Stimulated activated CD4-positive, alpha-beta T cell treated with anti-CD3 and anti-CD28 coated beads, Interleukin-12 subunit alpha, Interleukin-12 subunit beta, amount 100 ng/mL, for 48 hours (primary cell): ENCODE measurements around the gene ASNSD1.
"Not testable (repeated sequence)": the region's sequence is repeated elsewhere in the genome, so short reads cannot be mapped to it uniquely, and the experiment has no call there.

Experiments used
- DNase-seq, 3 donors: peaks; one replicate each; pipeline ENCODE4 v3.0.0-alpha.2; 2020; ENCODE audit warnings: low read depth in 2 of 3, low spot score in 1 of 3

The ASNSD1 gene

GRCh38 chr2:189646521-189646920 is 14.7 kb upstream of the ASNSD1 start:
- DNase-seq = no peak

- DNase-seq = no peak
These were observed 12.3 kb upstream of the ASNSD1 start for GRCh38 chr2:189648846-189649509.

DNA sequence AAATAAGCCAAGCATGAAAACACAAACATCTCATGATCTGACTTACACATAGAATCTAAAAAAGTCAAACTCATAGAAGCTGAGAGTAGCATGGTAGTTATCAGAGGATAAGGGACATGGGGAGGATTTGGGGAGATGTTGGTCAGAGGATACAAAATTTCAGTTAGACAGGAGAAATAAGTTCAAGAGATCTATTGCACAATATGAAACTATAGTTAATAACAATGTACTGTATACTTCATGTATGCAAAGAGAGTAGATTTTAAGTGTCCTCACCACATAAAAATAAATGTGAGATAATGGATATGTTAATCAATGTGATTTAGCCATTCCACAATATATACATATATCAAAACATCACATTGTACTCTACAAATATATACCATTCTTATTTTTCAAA is 10.0 kb upstream of the ASNSD1 start:
- DNase-seq = no peak

DNA sequence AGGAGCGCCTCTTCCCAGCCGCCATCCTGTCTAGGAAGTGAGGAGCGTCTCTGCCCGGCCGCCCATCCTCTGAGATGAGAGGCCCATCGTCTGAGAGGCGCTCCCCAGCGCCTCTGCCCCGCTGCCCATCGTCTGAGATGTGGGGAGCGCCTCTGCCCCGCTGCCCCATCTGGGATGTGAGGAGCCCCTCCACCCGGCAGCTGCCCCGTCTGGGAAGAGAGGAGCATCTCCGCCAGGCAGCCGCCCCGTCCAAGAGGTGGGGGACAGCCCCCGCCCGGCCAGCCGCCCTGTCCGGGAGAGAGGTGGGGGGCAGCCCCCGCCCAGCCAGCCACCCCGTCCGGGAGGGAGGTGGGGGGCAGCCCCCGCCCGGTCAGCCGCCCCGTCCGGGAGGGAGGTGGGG is 7.8 kb upstream of the ASNSD1 start:
- not testable (repeated sequence) for DNase-seq

DNA sequence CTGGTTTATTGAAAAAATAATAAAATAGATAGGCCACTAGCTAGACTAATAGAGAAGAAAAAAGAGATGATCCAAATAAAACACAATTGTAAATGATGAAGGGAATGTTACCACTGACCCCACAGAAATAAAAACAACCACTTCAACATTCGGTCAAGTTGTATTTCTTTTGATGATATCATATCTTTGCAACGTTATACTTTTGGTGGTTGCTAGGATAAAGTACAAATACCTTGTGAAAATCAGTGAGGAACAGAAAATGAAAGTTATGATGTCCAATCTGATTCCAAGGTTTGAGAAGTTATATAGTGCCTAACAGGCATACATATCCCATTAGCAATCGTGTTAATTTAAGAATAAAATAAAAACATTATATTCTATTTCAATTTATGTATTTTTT is 6.6 kb upstream of the ASNSD1 start:
- DNase-seq = no peak

DNA sequence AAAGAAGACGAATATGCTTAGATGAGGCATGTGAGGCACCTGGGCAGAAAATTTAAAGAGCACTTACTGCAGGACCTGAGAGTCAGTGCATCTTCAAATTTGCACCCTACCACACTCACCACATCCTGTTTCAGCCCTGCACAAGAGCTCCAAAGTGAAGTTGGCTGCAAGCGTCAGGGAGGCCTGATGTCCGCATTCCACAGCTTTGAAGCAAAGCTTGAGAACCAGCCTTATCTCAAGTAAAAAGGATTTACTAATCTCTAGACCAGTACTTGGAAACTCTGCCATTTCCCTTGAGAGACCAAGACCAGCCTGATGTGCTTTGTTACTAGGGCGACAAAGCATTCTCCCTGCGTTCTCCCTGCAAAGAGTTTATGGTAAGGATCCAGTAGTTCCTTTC is 3.4 kb upstream of the ASNSD1 start:
- no peak for DNase-seq

DNA sequence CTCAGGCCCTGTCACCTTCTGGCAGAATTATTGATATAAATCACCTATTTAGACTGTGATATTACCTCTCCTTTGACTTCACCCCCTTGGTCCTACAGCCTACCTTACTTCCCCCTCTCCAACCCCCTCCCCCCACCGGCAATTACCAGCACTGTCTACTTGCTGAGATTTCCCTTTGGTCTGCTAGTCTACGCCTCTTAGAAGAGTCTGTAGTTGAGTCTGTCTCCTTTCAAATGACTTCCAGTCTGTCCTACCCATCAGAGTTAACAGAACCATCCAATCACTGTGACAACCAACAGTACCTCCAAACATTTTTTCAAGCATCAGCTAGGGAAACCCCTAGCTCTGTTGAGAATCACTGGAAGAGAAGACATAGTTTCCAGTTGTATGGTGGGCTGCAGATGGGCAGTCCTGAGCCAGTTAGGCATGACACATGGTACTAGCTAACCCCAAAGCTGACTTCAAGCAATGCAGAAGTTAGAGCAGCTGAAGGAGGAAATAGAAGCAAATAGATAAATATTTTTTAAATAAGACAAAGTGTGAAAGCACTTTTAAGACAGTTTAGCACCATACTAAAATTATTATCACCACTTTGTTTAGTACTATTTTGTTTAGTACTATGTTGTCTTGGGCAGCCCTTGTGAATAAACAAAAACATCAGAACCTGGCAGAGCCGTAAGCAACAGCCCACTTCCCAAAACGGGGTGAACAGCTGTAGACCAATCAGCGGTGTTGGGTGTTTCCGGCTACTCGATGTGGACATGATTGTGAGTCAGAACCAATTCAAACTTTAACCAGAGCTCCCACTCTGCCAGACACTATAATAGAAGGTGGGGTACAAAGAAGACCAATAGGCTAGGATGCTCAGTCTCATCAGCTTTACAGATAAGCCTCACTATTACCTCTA is 2.7 kb upstream of the ASNSD1 start:
- DNase-seq = no peak

DNA sequence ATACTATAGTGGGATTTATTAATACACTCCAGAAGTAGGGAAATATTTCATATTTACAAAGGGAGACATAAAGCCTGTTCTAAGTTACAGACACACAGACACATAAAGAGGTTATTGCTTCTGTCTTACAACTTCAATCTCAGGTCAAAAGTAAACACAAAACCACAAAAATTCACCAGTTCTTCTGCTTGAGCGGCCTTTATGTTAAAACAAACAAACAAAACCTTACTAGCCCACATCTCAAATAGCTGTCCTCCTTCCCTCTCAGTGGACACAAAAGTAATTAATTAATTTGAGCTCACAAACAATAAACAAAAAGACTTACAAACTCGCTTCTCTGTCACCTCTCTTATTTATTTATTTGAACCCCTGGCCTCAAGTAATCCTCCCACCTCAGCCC is 1.5 kb upstream of the ASNSD1 start:
- DNase-seq = no peak

- DNase-seq = no peak
These were observed 484 bp upstream of the ASNSD1 start for GRCh38 chr2:189660803-189661147.

- no peak for DNase-seq
These were observed 680 bp downstream of the ASNSD1 start for GRCh38 chr2:189661957-189662321.

DNA sequence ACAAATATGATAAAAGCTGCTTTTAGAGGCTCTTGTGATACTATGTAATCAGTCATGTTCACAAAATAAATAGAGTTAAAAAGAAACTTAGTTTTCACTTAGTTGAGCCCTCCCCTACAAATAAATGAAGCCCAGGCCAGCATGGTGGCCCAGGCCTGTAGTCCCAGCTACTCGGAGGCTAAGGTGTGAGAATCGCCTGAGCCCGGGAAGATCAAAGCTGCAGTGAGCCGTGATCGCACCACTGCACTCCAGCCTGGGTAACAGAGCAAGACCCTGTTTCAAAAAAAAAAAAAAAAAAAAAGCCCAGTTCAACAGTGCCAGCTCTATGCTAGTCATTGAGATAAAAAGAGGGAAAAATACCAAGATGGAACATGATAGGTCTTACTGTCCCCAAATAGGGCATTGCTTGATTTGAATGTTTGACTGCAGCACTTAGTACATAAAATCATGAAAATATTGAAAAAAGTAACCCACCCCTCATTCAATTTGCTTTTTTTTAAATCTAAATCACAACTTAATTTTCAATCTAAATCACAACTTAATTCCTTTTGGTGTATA is 1.5 kb downstream of the ASNSD1 start:
- DNase-seq = no peak

DNA sequence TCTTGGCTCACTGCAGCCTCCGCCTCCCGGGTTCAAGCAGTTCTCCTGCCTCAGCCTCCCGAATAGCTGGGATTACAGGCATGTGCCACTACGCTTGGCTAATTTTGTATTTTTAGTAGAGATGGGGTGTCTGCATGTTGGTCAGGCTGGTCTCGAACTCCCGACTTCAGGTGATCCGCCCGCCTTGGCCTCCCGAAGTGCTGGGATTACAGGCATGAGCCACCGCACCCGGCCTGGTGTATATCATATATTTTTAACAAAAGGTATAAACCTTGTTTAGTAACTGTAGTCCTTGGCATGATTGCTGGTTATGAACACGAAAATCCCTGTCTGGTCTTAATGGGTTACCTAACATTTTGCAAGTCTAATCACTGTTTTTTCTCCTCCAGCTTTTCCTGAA is 2.1 kb downstream of the ASNSD1 start:
- DNase-seq = not testable (repeated sequence)

- no peak for DNase-seq
These were observed 8.7 kb downstream of the ASNSD1 start for GRCh38 chr2:189669913-189670312.

DNA sequence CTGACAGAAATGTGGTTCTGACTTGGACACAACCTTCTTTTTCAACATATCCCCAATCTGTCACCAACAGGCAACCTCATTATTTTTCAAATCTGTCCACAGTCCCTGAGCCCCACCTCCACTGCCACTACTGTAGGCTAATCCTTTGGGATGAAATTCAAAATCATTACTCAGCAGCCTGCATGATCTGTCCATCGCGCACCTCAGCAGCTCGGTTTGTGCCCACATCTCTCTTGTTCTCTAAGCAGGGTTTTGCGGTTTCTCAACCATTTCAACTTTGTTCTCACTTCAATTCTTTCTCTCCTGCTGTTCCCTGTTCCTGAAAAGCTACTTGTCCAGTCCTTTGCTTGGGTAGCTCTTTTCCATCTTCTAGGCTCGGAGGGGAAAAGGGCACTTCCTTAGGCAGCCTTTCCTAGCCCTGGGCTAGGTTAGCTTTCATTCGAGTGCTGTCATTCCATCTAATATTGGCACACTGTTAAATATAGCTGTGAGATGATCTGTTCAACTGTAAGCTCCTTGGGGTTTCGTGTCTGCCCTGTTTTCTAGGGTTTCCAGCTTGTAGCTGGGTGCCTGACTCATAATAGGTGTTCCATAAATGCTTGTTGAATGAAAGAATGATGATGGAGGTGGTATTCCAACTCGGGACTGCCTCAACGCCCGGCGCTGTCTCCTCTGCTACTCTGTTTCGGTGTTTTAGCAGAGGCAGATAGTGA is 12.6 kb downstream of the ASNSD1 start:
- no peak for DNase-seq

DNA sequence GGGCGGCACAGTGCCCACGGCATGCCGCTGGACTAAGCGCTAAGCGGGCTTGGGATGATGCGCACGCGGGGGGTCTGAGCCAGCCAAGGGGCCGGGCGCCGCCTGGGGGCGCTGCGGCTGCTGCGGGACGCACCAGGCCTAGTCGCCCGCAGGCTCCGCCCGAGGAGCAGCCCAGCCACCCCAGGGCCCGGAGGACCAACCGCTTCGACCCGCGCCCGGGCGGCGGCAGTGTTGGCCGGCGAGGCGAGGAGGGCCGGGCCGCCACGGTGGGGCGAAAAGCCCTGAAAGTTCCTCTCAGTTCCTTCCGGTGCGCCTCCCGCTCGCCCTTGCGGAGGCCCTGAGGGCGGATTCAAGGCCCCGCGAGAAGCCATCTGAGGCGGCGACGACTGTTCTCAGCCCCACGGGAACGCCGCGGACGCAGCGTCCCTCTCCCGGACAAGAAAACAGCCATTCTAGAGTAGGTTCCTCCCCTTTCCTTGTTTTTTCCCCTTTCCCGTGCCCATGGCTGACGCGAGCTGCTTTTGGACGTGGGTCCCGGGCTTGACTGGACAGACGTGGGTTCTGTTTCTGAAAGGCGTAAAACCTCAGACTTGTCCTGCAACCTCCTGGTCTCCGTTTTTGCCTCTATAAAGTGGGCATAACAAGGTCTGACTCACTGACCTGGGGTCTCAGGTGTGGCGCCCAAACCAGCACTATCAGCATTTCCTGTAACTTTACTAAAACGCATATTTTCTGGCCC is 13.3 kb downstream of the ASNSD1 start, which contains the start of gene ANKAR:
TSS of gene ANKAR (plus strand) at position 297 of the 739 bp plus-strand sequence. CDS start 1,821 bp downstream, outside the sequence.
- DNase-seq = peak; percentile 60 to 73 (median 67)

GRCh38 chr2:189676471-189676870 is 15.2 kb downstream of the ASNSD1 start:
- no peak for DNase-seq

- no peak for DNase-seq
These were observed 18.0 kb downstream of the ASNSD1 start for GRCh38 chr2:189679226-189679625.

DNA sequence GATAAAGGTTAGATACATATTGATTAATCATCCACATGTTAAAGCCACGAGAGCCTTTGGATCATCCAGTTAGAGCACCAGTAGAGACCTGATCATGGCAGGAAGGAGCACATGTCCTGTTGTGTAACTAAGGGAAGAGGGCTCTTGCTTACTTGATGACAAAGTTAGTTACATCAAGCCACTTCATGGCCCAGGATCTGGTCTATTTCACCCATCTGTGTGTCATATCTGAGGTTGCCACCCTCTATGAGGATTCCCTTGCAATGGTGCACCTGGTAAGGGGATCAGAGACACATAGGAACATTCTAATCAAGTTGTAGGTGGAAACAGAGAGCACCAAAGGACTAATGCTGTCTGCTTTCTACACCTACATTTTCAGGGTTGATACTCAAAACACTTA is 19.9 kb downstream of the ASNSD1 start:
- no peak for DNase-seq

- no peak for DNase-seq
These were observed 20.6 kb downstream of the ASNSD1 start for GRCh38 chr2:189681903-189682302.

DNA sequence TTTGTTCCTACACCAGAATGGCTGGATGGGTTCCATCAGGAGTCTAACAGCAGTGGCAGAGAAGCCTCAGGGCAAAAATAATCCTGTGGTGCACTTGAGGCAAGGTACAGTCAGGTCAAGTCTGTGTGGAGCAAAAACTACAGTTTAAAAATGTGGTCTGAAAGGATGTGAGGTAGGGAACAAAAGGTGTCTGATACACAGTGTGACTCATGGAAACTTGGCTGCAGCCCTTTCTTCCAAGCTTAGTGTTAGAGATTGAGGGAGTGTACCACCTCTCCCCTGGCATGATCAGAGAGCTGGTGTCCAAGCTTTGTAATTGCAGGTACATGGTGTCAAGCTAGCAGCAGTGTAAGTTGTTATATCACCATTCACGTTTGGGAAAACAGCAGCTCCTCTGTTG is 22.1 kb downstream of the ASNSD1 start:
- DNase-seq = no peak

GRCh38 chr2:189684811-189685210 is 23.6 kb downstream of the ASNSD1 start:
- DNase-seq = no peak
